LNCAP (cell line): ENCODE measurements around the gene FARSA.

Experiments
- CTCF ChIP-seq: fragments of 450-650 bp; IDR thresholded peaks from 2 replicates; pipeline ENCODE4 v1.5.1; 2017; ENCODE audit warnings: mild to moderate bottlenecking

FARSA gene

GRCh38 chr19:12896460-12896859, 37.1 kb downstream of the FARSA start:
- TF ChIP-seq CTCF = no peak

DNA sequence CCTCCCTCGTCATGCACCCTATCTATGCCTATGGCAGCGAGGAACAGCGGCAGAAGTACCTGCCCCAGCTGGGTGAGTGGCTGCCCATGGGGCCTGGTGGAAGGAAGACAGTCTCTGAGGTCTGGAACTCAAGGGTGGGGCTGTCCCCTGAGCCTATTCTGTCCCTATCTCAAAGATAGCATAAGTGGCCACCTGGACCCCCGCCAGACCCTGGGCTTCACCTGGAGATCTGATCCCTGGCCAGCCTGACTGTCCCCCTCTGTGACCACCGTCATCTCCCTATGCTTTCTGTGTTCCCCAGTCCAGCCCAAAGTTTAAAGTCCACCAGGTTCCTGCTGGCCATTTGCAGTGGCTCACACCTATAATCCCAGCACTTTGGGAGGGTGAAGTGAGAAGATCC, 39.9 kb downstream of the FARSA start:
- TF ChIP-seq CTCF = no peak

- TF ChIP-seq CTCF = no peak
Observed at GRCh38 chr19:12891553-12892021, 41.9 kb downstream of the FARSA start.

- TF ChIP-seq CTCF = no peak
Observed at GRCh38 chr19:12890787-12891552, 42.5 kb downstream of the FARSA start, which contains the start of gene GCDH. Gene GCDH (plus strand): TSS chr19:12891160. CDS start chr19:12891305, 145 bp downstream.

GRCh38 chr19:12888006-12888603, 45.4 kb downstream of the FARSA start:
- TF ChIP-seq CTCF = no peak

DNA sequence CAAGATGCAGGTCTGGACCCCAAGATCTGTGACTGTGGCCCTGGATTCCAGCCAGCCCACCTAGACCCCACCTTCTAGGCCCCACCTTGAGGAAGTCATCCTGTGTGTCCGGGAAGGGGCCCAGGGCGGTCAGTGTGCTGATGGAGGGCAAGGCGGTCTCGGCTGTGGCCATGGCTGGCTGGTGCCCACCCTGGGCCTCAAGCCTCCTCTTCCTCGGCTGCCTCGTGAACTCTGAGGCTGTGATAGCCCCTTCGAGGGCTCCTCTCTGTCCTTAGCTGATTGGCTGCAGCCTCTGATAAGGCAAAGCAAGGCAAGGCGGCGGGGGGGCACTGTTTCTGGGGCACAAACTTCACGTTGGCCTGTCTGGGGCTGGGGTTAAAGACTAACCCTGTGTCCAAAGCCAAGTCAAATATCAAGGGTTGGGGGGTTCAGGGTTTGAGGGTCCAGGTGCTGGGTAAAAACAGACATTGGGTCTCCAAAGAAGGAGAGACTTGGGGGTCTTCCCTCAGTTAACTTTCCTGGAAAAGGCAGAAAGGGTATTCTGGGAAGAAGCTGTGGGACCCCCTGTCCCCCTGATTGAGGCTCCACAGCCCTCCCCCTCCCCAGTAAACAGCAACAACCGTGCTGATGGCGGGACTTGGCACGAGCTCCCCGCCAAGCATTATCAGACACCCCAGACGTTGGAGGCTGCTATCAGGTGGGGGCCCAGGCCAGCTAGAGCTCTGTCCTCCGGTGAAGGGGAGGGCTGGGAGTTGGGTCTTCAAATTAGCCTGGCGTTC, 46.4 kb downstream of the FARSA start, which contains the start of gene KLF1:
Gene KLF1, minus strand, starts transcription at position 233 of the 779 bp plus-strand sequence. Its CDS starts 61 bp downstream, at position 172.
- TF ChIP-seq CTCF = no peak

GRCh38 chr19:12886651-12886968, 46.9 kb downstream of the FARSA start:
- TF ChIP-seq CTCF = no peak
